NK-92 (cell line): ENCODE data around the gene LGR5.
"Not testable (repeated sequence)": the region's sequence is repeated elsewhere in the genome, so short reads cannot be mapped to it uniquely, and the experiment has no call there.

ENCODE experiments used
- DNase-seq: peaks from one replicate; lab custom pipeline; 2025; ENCODE audit not compliant: unreplicated experiment; lab: John Stamatoyannopoulos, UW

LGR5 gene

DNA sequence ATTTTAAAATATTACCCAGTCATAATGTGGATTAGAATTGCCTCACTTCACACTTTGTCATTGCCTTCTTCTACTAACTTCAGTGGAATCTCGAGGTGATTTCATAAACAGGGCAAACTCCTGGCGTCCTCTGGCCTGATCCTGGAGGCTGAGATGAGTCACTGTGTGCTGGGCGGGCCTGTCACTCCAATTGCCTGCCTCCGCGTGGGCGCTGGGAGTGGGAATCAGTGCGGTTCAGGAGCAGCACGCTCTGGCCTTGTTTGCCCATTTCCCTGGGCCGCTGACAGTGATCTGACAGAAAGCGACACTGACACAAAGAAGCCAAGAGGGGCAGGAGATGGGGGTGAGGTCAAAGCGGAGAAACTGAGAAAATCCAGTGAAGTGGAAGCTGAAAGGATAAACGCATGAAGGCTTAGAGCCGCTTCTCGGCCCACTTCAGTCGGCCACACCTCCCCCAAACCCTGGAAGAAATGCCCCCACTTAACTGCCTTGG lies 29.7 kb downstream of the LGR5 start:
- no peak for DNase-seq

DNA sequence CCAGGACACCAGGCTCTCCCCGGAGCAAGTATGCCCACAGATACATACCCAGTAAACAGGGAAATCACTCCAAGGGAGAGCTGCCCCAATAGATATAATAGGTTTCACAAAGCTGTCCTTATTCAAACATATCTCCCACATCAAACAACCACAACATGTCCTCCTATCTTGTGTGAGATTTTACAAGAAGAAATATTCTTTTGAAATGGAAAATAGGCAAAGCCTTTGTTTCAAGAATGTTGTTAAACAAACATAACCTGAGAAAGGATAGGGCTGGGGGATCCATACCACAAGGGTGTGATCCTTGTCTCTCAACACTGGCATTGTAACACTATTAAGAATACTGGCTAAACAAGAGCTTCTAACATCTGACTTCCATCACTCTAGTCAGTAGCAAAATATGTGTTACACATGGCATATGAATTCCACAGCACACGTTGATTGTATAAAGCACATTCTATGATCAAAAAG lies 32.9 kb downstream of the LGR5 start:
- DNase-seq: no peak

DNA sequence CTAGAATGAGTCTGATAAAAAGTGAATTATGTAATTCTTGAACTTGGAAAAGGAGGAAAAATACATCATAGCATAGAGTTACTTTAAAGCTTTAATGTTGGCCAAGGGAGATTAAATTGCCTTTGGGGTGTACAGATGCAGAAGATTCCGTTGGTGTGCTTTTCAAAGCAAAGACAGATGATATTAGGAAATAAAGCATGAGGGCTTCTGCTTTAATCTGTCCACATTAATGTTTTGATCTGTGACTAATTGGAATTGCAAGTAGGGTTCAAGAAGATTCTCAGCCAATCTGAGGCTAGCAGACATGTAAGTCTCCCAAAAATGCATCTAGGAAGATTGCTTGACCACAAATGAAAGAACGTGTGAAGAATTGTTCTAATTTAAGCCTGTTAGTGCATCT lies 35.2 kb downstream of the LGR5 start:
- no peak for DNase-seq

DNA sequence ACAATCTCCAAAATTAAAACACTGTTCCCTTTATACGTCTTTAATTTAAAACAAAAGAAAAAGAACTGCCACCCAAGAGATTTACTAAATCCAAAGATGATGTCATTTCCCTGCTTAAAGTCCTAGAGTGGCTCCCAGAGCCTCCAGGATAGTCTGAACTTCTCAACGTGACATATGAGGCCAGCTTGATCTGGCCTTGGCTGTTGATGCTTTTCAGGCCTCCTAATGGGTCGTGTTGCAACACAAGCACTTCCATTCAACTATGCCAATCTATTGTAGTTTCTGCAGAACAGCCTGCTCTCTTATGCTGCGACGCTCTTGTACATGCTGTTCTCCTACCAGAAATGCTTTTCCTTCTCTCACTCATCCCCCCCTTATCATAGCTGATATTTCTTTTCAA lies 35.7 kb downstream of the LGR5 start:
- no peak for DNase-seq

DNA sequence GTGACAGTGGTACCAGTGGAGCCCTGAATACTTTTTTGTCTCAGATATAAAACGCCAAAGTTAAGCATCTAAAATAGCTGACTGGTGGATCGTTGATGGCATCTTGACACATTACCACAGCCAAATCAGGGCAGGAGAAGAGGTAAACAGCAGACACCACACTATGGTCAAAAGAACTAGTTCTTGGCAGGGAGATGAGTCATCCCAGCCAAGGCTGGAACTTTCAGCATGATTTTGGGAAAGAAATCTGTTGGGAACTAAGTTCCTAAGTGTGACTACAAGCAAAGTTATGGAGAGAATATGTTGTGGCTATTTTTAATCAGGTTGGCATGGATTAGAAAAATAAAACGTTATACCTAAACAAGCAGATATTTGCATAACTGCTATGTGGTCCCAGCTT lies 36.9 kb downstream of the LGR5 start:
- no peak for DNase-seq

DNA sequence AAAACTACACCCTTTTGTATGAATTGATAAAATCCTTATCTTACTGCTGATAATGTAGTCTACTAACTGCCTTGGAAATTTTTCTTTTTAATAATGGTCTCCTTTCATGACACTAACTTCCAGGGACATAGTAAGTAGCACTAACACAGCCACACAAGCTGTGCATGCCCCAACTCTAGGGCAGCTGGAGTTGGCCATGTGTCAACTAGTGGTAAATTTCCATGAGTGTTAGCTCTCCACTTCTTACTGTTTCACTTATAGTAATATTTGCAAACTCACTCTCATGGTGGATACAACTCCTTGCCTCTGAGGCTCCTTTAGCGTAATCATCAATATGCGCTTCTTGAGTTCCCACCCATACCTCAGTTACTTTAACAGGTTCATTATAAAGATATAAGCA lies 38.0 kb downstream of the LGR5 start:
- no peak for DNase-seq

GRCh38 chr12:71478270-71478669 lies 38.7 kb downstream of the LGR5 start:
- no peak for DNase-seq

DNA sequence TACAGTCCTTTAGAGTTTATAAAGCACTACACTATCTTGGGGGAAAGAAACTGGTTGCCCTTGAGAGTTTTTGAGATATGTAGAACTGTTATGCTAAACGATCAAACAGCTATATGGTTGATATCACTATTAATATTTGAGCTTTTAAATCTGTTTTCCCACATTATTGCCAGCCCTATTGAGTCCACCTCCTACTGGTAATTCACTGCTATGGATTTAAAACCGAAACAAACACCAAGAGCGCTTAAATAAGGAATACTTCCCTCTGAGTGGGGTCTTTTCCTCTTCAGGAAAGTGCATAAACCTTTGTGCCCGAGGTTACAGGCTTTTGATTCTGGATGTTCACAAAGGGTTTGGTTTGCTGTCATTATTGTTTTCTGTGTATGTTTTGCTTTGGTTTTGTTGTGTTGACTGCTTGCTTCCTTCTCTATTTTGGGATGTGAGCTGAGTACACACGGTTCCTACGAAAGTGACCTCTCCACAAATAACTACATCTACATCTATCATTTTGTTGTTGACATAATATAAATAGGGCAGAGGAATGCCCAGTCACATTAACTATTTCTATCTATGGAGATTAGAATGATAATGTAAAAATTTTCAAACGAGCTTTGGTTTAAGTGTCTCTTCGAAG lies 44.8 kb downstream of the LGR5 start:
- DNase-seq: no peak

DNA sequence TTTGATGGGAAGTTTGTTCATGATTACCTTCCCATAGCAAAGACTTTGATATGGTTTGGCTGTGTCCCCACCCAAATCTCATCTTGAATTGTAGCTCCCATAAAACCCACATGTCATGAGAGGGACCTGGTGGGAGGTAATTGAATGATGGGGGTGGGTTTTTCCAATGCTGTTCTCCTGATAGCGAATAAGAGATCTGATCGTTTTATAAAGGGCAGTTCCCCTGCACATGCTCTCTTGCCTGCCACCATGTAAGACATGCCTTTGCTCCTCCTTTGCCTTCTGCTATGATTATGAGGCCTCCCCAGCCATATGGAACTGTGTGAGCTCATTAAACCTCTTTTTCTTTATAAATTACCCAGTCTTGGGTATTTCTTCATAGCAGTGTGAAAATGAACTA lies 51.2 kb downstream of the LGR5 start:
- not testable (repeated sequence) for DNase-seq

DNA sequence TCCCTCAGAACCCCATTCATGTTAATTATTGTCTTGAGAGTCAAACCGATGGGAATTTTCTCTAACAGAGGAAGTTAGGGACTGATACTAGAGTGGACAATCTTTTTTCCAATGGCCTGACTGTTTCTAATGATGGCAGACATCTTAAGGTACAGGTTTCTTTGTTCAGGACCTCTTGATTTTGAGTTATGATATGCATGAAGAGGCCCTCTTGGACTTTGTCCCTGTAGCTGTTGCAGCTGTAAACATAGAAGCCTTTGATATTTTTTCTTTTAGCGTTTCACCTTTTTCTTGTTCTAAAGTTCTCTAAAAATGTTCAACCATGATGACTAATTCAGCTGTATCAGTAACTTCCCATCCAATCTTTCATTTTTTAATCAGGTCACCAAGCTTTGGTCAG lies 53.0 kb downstream of the LGR5 start:
- DNase-seq: no peak

GRCh38 chr12:71499834-71500233 lies 60.2 kb downstream of the LGR5 start:
- no peak for DNase-seq

DNA sequence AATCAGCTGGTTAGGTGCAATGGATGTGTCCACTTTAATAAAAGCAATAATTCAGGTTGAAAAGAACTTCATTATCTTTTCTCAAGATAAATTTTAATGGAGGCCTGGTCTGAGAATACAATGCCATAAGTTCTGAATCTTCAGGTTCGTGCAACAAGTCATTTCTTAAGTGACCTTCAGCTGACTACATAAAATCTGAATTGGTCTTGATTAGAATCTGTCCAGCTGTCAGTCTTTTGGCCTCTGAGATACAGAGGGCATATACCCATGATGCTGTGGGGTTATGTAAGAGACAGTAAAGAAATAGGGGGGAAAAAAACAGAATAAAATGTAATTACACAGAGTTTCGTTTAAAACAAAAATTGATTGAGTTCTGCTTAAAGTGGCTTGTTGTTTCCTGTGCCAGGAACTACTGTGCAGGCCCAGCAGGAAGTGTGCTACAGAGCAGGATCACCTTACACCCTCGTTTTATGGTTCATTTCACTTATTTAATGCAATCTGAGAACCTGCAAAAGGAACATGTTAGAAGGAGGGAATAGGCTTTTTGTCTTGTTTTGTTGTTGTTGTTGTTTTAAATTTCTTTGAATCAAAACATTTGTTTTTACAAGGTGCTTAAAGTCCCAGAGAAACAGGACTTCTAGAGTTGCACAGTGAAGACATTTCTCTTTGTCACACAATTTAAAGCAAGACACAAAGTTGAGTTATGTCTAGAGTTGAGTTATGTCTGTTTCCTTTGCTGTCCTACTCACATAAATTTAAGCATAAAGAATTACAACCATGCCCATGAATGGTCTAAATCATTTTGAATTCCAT lies 64.2 kb downstream of the LGR5 start:
- DNase-seq: no peak

- DNase-seq: no peak
Observed at GRCh38 chr12:71504476-71504875, 64.9 kb downstream of the LGR5 start.

GRCh38 chr12:71509705-71510104 lies 70.1 kb downstream of the LGR5 start:
- no peak for DNase-seq

DNA sequence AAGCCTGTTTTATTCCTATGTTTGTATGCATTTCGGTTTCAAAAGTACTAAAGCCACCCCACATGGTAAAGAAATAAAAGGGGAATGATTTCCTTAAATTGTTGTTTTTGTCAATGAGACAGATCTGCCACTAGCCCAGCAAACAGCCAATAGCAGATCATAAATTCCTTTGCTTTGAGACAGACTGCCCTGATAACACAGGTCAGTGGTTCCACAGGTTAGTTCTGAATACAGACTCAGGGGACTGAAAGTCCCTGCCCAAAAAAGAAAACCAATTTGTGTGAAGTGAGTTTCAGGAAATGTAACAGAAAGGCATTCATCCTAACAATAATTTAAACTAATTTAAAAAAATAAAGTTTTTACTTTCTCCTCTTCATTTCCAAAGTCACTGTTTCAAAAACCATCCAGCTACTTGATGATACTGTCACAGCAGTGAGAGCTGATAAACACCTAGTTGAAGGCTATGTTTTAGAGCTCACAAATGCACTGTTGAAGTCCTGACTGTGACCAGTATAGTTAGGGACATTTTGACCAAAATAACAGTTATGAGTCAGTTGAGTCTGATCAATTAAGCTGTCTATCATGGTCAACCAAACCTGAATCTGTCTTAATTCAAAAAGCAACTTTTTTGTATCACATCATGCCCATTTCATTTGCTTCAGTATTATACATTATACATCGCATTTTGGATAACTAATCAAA lies 77.7 kb downstream of the LGR5 start:
- no peak for DNase-seq

DNA sequence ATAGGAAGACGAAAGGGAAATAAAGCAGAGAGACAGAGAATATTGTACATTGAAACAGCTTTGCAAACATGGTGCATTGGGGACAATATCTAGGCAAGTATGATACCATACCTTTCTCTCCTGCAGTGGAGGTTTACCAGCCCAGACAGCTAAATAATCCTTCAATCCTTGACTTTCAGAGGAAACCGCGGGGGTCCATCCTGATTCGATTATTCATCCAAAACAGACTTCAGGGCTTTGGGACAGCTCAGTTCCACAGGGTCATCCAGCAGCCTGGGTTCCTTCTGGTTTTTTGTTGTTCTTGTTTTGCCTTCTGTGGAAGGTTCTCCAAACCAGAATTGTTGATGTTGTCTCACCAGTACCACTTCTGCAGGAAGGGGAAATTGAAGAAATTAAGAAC lies 81.5 kb downstream of the LGR5 start:
- no peak for DNase-seq

DNA sequence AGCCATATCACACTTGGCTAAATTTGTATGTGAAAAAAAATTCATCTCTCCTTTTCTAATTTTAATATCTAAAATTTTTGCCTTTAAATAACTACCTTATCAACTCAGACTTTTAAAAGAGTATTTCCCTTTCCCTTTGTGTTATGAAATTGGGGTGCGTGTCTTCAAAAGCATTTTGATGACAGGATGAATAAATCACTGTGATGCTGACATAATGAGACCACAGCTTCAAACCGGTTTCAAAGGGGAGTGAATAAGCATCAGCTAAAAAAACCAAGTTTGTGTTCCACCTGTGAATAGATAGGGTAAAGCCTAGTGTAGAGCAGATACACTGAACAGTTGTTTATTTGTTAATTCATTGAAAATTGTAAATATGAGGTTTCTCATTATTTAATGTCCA lies 85.0 kb downstream of the LGR5 start:
- DNase-seq: no peak

- DNase-seq: no peak
Observed at GRCh38 chr12:71533703-71534102, 94.1 kb downstream of the LGR5 start.

DNA sequence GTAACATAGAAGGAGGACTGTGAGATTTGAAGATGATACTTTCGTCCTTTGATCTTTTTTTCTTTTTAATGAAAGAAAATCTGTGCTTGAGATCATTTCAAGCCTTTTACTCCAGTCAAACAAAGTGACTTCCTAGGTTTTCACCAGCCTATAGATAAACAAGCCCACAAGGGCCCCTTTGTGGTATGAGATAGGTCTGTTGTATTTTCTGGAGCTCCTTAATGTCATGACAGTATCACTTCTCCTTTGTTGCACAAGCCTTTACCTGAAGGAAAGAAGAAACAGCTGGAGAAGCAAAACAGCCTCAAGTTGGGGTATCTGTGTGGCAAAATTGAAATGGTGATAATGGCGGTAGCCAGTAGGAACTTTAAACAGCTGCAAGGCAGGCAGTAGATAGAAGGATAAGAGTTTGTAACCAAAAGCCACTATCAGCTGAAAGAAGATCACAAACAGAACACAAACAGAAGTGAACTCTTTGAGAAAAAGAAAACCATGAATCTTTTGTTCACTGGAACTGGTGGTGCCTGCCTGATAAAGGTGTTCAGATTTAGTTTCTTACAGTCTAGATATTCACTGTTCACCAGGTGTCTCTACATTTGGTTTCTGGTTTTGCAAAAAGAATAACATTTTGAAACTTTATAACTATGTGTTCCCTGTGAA lies 96.8 kb downstream of the LGR5 start:
- DNase-seq: no peak

- DNase-seq: no peak
Observed at GRCh38 chr12:71536939-71537622, 97.5 kb downstream of the LGR5 start.

DNA sequence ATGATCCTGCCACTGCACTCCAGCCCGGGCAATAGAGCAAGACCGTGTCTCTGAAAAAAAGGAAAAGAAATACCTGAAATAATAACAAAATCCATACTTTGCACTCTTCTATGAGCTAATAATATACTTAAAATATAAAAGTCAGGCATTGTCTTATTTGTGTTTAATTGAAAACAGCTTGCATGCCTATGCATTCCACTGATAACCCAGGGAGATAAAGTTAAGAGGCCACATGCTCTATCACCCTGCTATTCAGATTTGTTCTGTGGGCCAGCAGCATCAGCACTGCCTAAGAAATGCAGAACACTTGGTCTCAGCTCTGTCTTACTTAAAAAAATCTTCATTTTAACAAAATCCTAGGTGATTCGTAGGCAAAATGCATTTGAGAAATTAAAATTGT lies 99.2 kb downstream of the LGR5 start:
- no peak for DNase-seq
